Endothelial cell of hepatic sinusoid (primary cell): ENCODE measurements around the gene DDX5.
"Not testable (repeated sequence)": the region's sequence is repeated elsewhere in the genome, so short reads cannot be mapped to it uniquely, and the experiment has no call there.

Experiments used
- in situ Hi-C: cut with HindIII; loops from 2 replicates; pipeline ENCODE4 v1.10.0; 2017; ENCODE audit warnings: low sequenced_read_pairs

DDX5 gene

GRCh38 chr17:64508683-64509082 is 2.6 kb upstream of the DDX5 start:
- in situ Hi-C loops = no loop called here

GRCh38 chr17:64507413-64507782 is 1.3 kb upstream of the DDX5 start:
- in situ Hi-C loops = no loop called here

DNA sequence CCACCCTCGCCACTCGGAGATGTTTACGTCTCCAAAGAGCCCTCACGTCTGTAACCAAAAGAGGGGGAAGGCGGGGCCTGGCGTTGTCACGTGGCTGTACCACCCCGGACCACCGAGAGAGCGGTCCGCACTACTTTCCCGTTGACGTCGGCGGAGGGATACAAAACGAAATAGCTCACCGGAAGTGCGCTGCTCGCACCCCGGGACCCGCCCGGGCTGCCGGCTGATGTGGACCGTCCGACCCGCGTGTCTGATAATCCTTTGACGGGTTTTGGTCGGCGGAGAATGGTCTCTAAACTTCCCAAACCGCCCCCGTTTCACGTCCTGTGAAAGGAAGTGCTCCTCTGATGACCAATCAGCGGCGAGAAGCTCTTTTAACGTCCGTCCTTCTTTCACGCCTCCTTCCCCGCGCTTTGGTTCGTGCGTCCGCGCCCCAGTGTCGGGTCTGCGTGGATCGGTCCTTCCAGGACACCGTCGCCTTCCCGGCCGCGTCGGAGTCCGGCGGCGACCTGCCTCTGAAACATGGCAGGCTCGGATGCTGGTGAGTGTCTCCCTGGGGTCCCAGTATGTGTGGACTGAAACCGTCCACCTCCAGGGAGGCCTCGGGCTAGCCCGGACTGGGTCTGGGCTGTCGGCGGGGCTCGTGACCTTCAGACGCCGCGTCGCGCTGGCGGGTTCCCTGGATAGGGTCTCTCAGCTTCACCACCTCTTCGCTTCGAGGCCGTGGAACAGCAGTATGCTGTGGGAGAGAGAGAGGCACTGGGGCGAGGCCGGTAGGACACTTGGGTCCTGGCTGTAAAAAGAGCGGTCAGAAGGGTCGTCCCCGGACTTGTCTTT is 705 bp upstream of the DDX5 start, which contains the start of gene CEP95:
CEP95 (plus strand) TSS at position 402 of the 837 bp plus-strand sequence; CDS start at position 523, 121 bp downstream.
- in situ Hi-C loops = no loop called here

DNA sequence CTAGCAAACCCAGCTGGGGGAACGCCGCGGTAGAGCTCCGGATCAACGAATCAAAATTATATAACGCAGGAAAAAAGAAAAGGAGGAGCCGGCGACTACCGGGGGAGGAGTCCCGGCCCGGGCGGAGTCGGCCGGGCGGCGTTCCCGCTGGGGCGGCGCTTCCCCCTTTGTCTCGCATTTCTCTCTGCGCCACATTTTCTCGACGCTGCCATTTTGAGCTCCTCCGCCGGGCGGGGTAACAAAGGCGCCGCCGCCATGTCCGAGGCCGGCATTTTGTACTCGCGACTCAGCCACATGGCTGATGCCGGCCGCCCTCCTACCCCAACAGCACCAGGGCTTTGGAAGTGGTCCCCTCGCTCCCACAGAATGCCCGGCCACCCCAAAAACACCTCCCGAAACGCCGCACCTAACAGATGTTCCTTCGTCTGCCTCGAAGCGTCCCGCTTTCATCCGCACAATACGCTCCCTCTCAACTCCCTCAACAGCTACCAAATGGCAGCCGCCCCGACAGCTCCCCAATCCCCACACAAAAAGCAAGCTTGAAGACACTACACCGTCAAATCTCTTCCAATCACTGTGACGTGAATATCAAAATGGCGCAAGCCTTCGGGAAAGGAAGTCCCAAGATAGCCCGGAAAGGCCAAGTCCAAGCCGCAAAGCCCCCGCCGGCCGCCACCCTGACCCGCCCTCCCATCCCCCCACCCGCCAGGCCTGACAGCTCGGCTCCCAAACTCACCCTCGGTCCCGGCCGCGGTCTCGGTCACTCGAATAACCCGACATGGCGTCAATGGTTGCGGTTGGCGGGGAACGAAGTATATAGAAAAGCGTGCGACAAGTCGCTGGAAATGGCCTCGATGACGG is 519 bp downstream of the DDX5 start:
- in situ Hi-C loops = no loop called here

DNA sequence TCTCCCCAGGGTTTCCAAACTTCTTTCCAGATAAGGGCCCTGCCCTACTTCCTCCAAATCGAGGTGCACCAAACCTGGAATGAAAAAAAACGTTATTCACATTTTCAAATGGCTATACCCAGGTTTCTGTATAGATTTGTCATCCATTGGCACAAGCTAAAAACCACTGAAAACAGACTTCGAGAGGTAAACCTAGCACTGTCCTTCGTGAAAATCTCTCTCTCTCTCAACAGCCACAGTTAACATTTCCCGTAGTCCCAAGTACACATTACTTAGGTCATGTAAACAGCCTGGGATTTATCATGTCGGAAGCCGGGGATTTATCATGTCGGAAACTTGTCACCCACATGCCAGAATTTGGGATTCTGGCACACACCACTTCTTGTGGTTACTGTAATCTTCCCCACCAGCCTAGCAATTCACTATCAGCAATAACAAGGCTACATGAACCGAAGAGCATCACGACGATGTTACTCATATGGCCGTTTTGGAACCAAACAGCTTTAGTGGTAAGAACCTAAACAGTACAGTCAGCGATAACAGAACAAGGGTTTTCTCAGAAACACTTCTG is 1.2 kb downstream of the DDX5 start:
- in situ Hi-C loops = no loop called here

DNA sequence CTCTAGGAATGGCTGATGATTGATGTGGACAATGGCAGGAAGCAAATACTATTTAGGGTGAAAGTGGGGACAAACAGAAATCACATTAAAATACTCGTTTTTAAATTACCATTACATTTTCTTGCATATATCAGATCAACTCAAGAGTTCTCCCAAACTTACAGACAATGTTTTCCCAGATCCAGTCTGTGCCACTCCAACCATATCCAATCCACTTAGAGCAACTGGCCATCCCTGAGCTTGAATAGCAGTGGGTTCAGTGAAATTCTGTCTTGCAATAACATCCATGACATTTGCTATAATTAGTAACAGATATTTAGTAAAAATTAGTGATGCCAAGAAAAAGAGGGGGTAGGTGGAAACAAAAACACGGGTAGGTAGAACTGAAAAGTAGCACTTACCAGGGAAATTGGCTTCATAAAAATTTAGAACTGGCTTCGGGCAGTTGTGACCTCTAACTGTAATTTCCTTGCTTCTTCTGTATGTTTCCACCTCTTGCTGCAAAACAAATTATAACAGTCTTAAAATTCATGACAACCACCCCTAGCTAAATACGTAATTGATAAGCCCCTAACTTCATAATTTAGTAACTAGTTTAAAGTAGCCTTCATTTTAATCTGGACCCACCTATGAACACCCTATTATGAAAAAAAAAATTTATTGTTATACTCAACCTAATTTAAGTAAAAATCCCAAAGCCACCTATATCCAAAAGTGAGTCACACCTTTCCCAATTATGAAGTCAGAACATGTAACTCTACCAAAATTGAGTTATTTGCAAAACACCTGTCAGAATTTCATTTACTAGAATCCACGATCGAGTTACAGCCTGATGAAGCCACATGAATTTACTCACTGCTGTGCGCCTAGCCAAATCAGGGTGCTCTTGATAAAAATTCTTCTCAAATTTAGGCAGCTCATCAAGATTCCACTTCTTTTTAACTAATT is 2.0 kb downstream of the DDX5 start:
- in situ Hi-C loops = no loop called here

DNA sequence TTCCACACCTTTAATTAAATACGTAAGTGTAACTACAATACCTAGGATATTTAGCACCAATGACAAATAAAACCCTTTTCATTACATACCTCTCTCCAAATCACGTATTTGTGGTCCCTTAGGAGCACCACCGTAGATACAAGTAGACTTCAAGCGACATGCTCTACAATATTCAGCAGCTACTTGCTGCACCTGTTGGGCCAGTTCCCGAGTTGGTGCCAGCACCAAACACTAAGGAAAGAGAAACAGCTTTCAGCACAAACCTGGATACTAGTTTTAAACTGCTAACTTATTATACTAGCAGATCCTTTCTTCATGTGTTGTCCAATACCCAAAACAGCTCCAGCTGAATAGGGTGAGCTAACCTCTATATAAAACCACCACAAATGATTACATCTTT is 2.7 kb downstream of the DDX5 start:
- in situ Hi-C loops = no loop called here

DNA sequence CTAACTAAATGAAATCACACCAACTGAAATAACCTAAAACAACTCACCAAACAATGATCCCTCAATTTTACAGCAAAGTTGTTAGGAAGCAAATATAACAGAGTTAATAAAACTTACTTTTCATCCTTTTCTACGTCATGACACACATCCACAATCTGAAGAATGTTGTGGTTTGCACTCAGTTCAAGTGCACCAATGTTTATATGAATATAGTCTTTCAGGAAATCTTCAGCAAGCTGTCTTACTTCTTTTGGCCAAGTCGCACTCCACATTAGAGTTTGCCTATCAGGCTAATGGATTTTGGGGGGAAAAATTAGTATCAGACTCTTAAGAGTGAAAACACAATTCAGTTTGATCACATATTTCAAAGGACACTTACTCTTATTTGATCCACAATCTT is 3.3 kb downstream of the DDX5 start:
- in situ Hi-C loops = no loop called here

DNA sequence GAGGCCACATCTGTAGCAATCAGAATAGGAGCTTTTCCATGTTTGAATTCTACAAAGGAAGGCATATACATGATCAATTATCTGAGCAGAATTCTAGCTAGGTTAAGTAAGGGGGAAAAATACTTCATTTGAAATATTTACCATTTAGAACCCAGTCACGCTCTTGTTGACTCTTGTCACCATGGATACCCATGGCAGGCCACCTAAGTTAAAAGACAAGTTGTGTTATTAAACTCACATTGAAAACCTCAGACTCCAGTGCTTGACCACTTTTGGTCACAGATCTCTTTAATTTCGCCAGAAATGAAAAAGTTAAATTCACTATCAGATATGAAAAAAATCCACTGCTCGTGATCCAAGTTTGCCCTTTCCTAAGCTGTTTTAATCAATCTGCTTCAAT is 4.1 kb downstream of the DDX5 start:
- in situ Hi-C loops = no loop called here

DNA sequence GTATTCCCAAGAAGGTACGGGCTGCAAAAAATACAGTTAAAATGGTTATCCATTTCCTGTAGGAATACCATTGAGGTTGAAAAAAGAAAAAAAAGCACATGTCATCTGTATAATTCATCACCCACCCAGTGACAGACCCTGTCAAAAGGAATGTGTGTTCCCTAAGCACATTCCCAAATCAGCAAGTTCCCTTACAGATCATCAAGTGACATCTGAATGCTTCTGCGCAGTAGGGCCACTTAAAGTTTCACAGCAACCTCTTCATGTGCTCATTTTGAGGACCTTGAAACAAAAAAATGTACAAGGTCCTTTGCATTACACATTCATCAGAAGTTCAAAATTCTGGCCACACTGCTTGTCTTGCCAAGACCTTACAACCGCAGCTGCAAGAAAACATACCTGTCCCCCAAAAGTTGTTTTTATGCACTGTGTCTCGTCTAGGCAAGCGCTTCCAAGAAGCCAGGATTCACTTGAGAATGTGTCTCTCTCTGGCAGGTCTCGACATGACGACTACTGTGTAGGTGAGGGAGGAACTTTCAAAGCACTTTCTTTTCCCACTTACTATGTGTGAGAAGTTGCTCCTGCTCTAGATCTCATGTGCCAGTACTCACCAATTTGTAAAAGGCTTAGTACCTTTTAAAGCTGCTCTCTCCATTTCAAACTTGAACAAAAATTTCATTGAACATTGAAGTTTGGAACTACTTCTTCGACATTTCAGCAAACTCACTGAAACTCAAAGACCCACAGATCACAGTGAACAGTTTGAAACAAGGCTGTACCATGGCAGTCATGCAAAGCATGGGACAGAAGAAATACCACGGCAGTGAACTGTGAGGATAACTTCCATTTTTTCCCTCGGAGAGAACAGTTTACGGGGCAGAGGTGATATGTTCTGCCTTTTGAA is 5.0 kb downstream of the DDX5 start:
- in situ Hi-C loops = no loop called here

DNA sequence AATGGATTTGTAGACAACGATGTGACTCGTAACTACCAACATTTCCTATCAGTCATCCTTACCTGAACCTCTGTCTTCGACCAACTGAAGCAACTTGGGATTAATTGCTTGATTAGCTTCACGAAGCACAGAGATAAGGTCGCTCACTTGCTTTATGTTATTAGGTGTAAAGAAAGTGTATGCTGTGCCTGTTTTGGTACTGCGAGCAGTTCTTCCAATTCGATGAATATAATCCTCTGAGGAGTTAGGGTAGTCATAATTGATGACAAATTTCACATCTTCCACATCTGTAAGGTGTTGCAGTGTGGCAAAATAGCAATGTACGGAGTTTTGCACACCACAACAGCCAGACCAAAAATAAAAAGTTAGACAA is 5.6 kb downstream of the DDX5 start:
- in situ Hi-C loops = no loop called here

- in situ Hi-C loops = no loop called here
Measured at GRCh38 chr17:64499805-64500486, 6.1 kb downstream of the DDX5 start.

GRCh38 chr17:64498308-64499203 is 7.5 kb downstream of the DDX5 start:
- in situ Hi-C loops = no loop called here

- in situ Hi-C loops = no loop called here
Measured at GRCh38 chr17:64497565-64498035, 8.5 kb downstream of the DDX5 start.

GRCh38 chr17:64496786-64497564 is 9.1 kb downstream of the DDX5 start, which contains the start of gene POLG2:
Gene POLG2, minus strand, starts transcription at chr17:64497054. Its CDS starts 86 bp downstream, at chr17:64496968.
- in situ Hi-C loops = no loop called here

DNA sequence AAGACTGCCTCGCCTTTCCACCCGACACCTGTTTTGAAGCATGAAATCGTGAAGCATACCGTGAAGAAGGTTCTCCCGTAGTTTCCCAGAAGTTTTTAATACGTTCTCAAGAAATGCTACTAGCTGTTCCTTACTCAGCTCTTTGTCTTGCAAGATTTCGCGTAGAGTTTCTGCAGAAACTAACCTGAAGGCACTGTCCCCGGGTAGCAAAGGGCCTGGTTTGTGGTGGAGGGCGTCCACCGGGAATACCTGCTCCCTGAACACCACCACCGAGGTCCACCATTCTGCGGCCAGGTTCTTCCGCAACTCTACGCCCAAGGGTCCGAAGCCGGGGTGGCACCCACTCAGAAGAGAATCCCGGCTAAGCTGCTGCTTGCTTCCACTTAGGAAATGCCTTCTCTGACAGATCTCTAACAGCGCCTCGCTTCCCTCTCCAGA is 9.7 kb downstream of the DDX5 start:
- in situ Hi-C loops = no loop called here

- in situ Hi-C loops = not testable (repeated sequence)
Measured at GRCh38 chr17:64495300-64495699, 10.8 kb downstream of the DDX5 start.
